ENCODE measurements around the gene DTD1. TPM values are rescaled to one million over a fixed set of nuclear protein-coding genes. Genes with fewer than 3 reads are reported as not detected.
"Not testable (repeated sequence)": the region's sequence is repeated elsewhere in the genome, so short reads cannot be mapped to it uniquely, and the experiment has no call there.

Gene DTD1
- total RNA-seq, 1 donor from 2014 or later = 19.9 TPM

- Histone ChIP-seq H3K36me3 (peaks cover 7% of the 10 kb centered on the region), H3K4me3 (no peak overlapping the region), H3K4me1 (no peaks in the 10 kb centered on the region), H3K27ac (no peak overlapping the region), H3K9me3 (no peaks in the 10 kb centered on the region), H3K27me3 (no peaks in the 10 kb centered on the region)
- intact Hi-C loops (cut with DNase I) = no loop called here
- no peak for DNase-seq
- TF ChIP-seq CTCF (IDR thresholded peaks at IDR 0.05) = no peak
- peak; percentile 32 for ATAC-seq
Measured at GRCh38 chr20:18749528-18749927, 161.7 kb downstream of the DTD1 start.

GRCh38 chr20:18750735-18751134, 162.9 kb downstream of the DTD1 start:
- ATAC-seq = peak; percentile 45
- no peak overlapping the region for H3K27ac ChIP-seq
- H3K9me3 ChIP-seq = no peaks in the 10 kb centered on the region
- intact Hi-C loops (cut with DNase I) = no loop called here
- DNase-seq = no peak
- H3K36me3 ChIP-seq = no peaks in the 10 kb centered on the region
- H3K4me3 ChIP-seq = no peak overlapping the region
- no peak for TF ChIP-seq CTCF (IDR thresholded peaks at IDR 0.05)
- no peaks in the 10 kb centered on the region for H3K27me3 ChIP-seq
- H3K4me1 ChIP-seq = no peaks in the 10 kb centered on the region

- ATAC-seq = no peak
- TF ChIP-seq CTCF (IDR thresholded peaks at IDR 0.05) = no peak
- intact Hi-C loops (cut with DNase I) = no loop called here
- H3K4me3 ChIP-seq = no peak overlapping the region
- H3K27ac ChIP-seq = no peak overlapping the region
- no peaks in the 10 kb centered on the region for H3K4me1 ChIP-seq
- no peaks in the 10 kb centered on the region for H3K9me3 ChIP-seq
- DNase-seq = no peak
- no peaks in the 10 kb centered on the region for H3K36me3 ChIP-seq
- no peaks in the 10 kb centered on the region for H3K27me3 ChIP-seq
Measured at GRCh38 chr20:18754030-18754652, 166.3 kb downstream of the DTD1 start.

GRCh38 chr20:18754653-18755045, 166.8 kb downstream of the DTD1 start:
- no peak for ATAC-seq
- Histone ChIP-seq H3K9me3 (no peaks in the 10 kb centered on the region), H3K36me3 (no peaks in the 10 kb centered on the region), H3K27ac (no peak overlapping the region), H3K27me3 (no peaks in the 10 kb centered on the region), H3K4me3 (no peak overlapping the region), H3K4me1 (no peaks in the 10 kb centered on the region)
- intact Hi-C loops (cut with DNase I) = no loop called here
- no peak for TF ChIP-seq CTCF (IDR thresholded peaks at IDR 0.05)
- no peak for DNase-seq

GRCh38 chr20:18760852-18761251, 173.0 kb downstream of the DTD1 start:
- intact Hi-C loops (cut with DNase I); H3K4me3 ChIP-seq; DNase-seq: not testable (repeated sequence)

GRCh38 chr20:18767676-18768075, 179.8 kb downstream of the DTD1 start:
- intact Hi-C loops (cut with DNase I) = no loop called here
- no peaks in the 10 kb centered on the region for H3K9me3 ChIP-seq
- H3K36me3 ChIP-seq = peaks cover 6% of the 10 kb centered on the region
- no peaks in the 10 kb centered on the region for H3K4me1 ChIP-seq
- no peak for TF ChIP-seq CTCF (IDR thresholded peaks at IDR 0.05)
- H3K27me3 ChIP-seq = no peaks in the 10 kb centered on the region
- H3K4me3 ChIP-seq = no peak overlapping the region
- no peak overlapping the region for H3K27ac ChIP-seq
- ATAC-seq = no peak
- no peak for DNase-seq

More at GRCh38 chr20:18760852-18761251, 173.0 kb downstream of the DTD1 start:
- not testable (repeated sequence) for H3K27me3 ChIP-seq, ATAC-seq, H3K27ac ChIP-seq, H3K36me3 ChIP-seq, H3K4me1 ChIP-seq, H3K9me3 ChIP-seq

Measured in upper lobe of right lung (tissue), 1 donor.